IMR-90 (cell line): ENCODE measurements around the gene NANOG. TPM values are rescaled to one million over a fixed set of nuclear protein-coding genes. Genes with fewer than 3 reads are reported as not detected.

ENCODE experiments used
- ATAC-seq: fragments of 200-7000 bp; cut with Tn5 transposase; 2 replicates; pipeline ENCODE4 v1.9.1; 2020; ENCODE audit warnings: low read depth, mild to moderate bottlenecking, moderate library complexity
- BruUV-seq: library from RNA; stranded (reverse); fragments of 400-500 nt; replicated peaks from 2 replicates; lab custom pipeline; 2021; lab: Mats Ljungman, UMichigan
- CTCF ChIA-PET: fragments of 300-600 bp; formaldehyde crosslinking; extraction: SDS; loops from one replicate; lab custom pipeline; 2021; ENCODE audit warnings: antibody characterized with exemption; lab: Yijun Ruan, JAX
- POLR2A ChIA-PET: fragments of 300-600 bp; sonication (Branson Sonifier 250); formaldehyde crosslinking; loops from one replicate; lab custom pipeline; 2022; ENCODE audit warnings: antibody characterized with exemption; ENCODE audit not compliant: unreplicated experiment; lab: Charles Lee
- DNase-seq: peaks from one replicate; pipeline ENCODE4 v3.0.0; 2013
- H2AFZ ChIP-seq: replicated peaks from 2 replicates; pipeline ENCODE3; 2013; ENCODE audit warnings: low read length, mild to moderate bottlenecking; ENCODE audit not compliant: poor library complexity
- H2AK5ac ChIP-seq: 2 replicates; pipeline ENCODE4 v1.6.1; 2013; ENCODE audit warnings: low read depth, low read length, inconsistent platforms
- H2AK9ac ChIP-seq: replicated peaks from 2 replicates; pipeline ENCODE3; 2013; ENCODE audit warnings: mild to moderate bottlenecking, low read depth, low read length, moderate library complexity; ENCODE audit not compliant: poor library complexity
- H2BK120ac ChIP-seq: 2 replicates; pipeline ENCODE4 v1.6.1; 2013; ENCODE audit warnings: low read depth, low read length, inconsistent platforms
- H2BK15ac ChIP-seq: 3 replicates; pipeline ENCODE4 v1.6.1; 2013; ENCODE audit warnings: low read depth, low read length, inconsistent platforms
- H2BK20ac ChIP-seq: 2 replicates; pipeline ENCODE4 v1.6.1; 2013; ENCODE audit warnings: low read depth, mild to moderate bottlenecking, inconsistent platforms, low read length, moderate library complexity
- H2BK5ac ChIP-seq: 2 replicates; pipeline ENCODE4 v1.6.1; 2013; ENCODE audit warnings: mild to moderate bottlenecking, low read depth, low read length, inconsistent platforms; ENCODE audit not compliant: poor library complexity, severe bottlenecking
- H3K14ac ChIP-seq: replicated peaks from 2 replicates; pipeline ENCODE4 v1.6.1; 2013; ENCODE audit warnings: low read depth, low read length, inconsistent platforms
- H3K18ac ChIP-seq: 2 replicates; pipeline ENCODE4 v1.6.1; 2013; ENCODE audit warnings: low read depth, low read length, control low read depth
- H3K23ac ChIP-seq: 2 replicates; pipeline ENCODE4 v1.6.1; 2013; ENCODE audit warnings: low read depth, low read length, inconsistent platforms
- H3K27ac ChIP-seq: 2 replicates; pipeline ENCODE4 v1.5.1; 2013; ENCODE audit warnings: mild to moderate bottlenecking, control low read depth, low read length; ENCODE audit not compliant: insufficient read depth
- H3K27me3 ChIP-seq: 2 replicates; pipeline ENCODE4 v1.6.1; 2013; ENCODE audit warnings: low read length; ENCODE audit not compliant: control insufficient read depth, insufficient read depth
- H3K36me3 ChIP-seq: 2 replicates; pipeline ENCODE4 v1.6.1; 2013; ENCODE audit warnings: low read length, mixed read lengths; ENCODE audit not compliant: control insufficient read depth, insufficient read depth
- H3K4ac ChIP-seq: 2 replicates; pipeline ENCODE4 v1.6.1; 2013; ENCODE audit warnings: low read depth, low read length, inconsistent platforms
- H3K4me1 ChIP-seq: 2 replicates; pipeline ENCODE4 v1.6.1; 2013; ENCODE audit warnings: low read length, mixed read lengths; ENCODE audit not compliant: control insufficient read depth, insufficient read depth
- H3K4me2 ChIP-seq: 2 replicates; pipeline ENCODE4 v1.6.1; 2013; ENCODE audit warnings: low read depth, mild to moderate bottlenecking, control low read depth, low read length, moderate library complexity
- H3K4me3 ChIP-seq: 2 replicates; pipeline ENCODE4 v1.5.1; 2013; ENCODE audit warnings: low read depth, mild to moderate bottlenecking, control low read depth, low read length, moderate library complexity; ENCODE audit not compliant: insufficient read depth
- H3K56ac ChIP-seq: 2 replicates; pipeline ENCODE4 v1.6.1; 2013; ENCODE audit warnings: low read length, inconsistent platforms; ENCODE audit not compliant: insufficient read depth; ENCODE audit errors: extremely low read depth
- H3K79me1 ChIP-seq, 2 experiments: 2 replicates each; pipeline ENCODE4 v1.6.1; 2013; ENCODE audit warnings: low read length in 2 of 2, inconsistent platforms in 1 of 2, low read depth in 1 of 2
- H3K9ac ChIP-seq: 2 replicates; pipeline ENCODE4 v1.6.1; 2013; ENCODE audit warnings: low read depth, low read length, control low read depth
- H3K9me1 ChIP-seq: 2 replicates; pipeline ENCODE4 v1.6.1; 2013; ENCODE audit warnings: low read length, inconsistent platforms; ENCODE audit not compliant: insufficient read depth
- H3K9me3 ChIP-seq: 2 replicates; pipeline ENCODE4 v1.6.1; 2013; ENCODE audit warnings: low read length; ENCODE audit not compliant: control insufficient read depth, insufficient read depth
- H4K20me1 ChIP-seq: 2 replicates; pipeline ENCODE4 v1.6.1; 2013; ENCODE audit warnings: low read length, inconsistent platforms; ENCODE audit not compliant: insufficient read depth
- H4K5ac ChIP-seq: 2 replicates; pipeline ENCODE4 v1.6.1; 2013; ENCODE audit warnings: mild to moderate bottlenecking, low read depth, low read length, control low read depth
- H4K8ac ChIP-seq, 2 experiments: 2 replicates each; pipeline ENCODE4 v1.6.1; 2013; ENCODE audit warnings: low read depth in 2 of 2, low read length in 2 of 2, control low read depth in 1 of 2, inconsistent platforms in 1 of 2
- H4K91ac ChIP-seq: 2 replicates; pipeline ENCODE4 v1.6.1; 2013; ENCODE audit warnings: low read depth, low read length, inconsistent platforms; ENCODE audit not compliant: insufficient read depth
- CEBPB ChIP-seq: IDR thresholded peaks from 2 replicates; pipeline ENCODE4 v1.6.1; 2012; ENCODE audit warnings: low read depth, low read length, improper control_type of control experiment
- CHD1 ChIP-seq: IDR thresholded peaks from 2 replicates; pipeline ENCODE4 v1.6.1; 2012; ENCODE audit warnings: low read depth, low read length, improper control_type of control experiment
- CTCF ChIP-seq: conservative IDR thresholded peaks from 2 replicates; pipeline ENCODE4 v1.5.1; 2012; ENCODE audit warnings: mild to moderate bottlenecking, low read depth, low read length, improper control_type of control experiment
- FOS ChIP-seq: fragments of 150-350 bp; IDR thresholded peaks from 2 replicates; pipeline ENCODE4 v1.6.1; 2016; ENCODE audit warnings: low read depth, low read length
- MAFK ChIP-seq: IDR thresholded peaks from 2 replicates; pipeline ENCODE4 v1.6.1; 2012; ENCODE audit warnings: low read depth, low read length, improper control_type of control experiment
- MAZ ChIP-seq: IDR thresholded peaks from 2 replicates; pipeline ENCODE4 v1.6.1; 2012; ENCODE audit warnings: low read depth, mild to moderate bottlenecking, low read length, improper control_type of control experiment, moderate library complexity, borderline replicate concordance
- NFE2L2 ChIP-seq: fragments of 150-350 bp; IDR thresholded peaks from 2 replicates; pipeline ENCODE4 v1.6.1; 2016; ENCODE audit warnings: low read depth, mild to moderate bottlenecking, low read length
- RCOR1 ChIP-seq: IDR thresholded peaks from 2 replicates; pipeline ENCODE4 v1.6.1; 2012; ENCODE audit warnings: mild to moderate bottlenecking, low read length, improper control_type of control experiment; ENCODE audit not compliant: insufficient replicate concordance
- SMC3 ChIP-seq: fragments of 150-350 bp; IDR thresholded peaks from 2 replicates; pipeline ENCODE4 v1.6.1; 2016; ENCODE audit warnings: low read depth, mild to moderate bottlenecking, antibody characterized with exemption, low read length, moderate library complexity
- WGBS, 2 experiments: methylation state at CpG; one replicate each; pipeline versions ENCODE4 v1.1.5 to v1.1.7; 2013; ENCODE audit warnings: missing lambda C conversion rate in 2 of 2; ENCODE audit not compliant: insufficient read length in 1 of 2; ENCODE audit errors: extremely low coverage in 2 of 2; 5-methylcytosine and 5-hydroxymethylcytosine counted together
- dilution Hi-C: fragments of 300-500 bp; cut with HindIII; formaldehyde crosslinking; loops from one replicate; pipeline ENCODE4 v1.14.3; 2018; ENCODE audit warnings: low sequenced_read_pairs; ENCODE audit not compliant: unreplicated experiment
- in situ Hi-C: fragments of 300-500 bp; cut with MboI; formaldehyde crosslinking; loops from 3 replicates; pipeline ENCODE4 v1.14.3; 2019; ENCODE audit warnings: low sequenced_read_pairs, inconsistent platforms, mixed read lengths
- intact Hi-C: fragments of 100-400 bp; cut with micrococcal nuclease; formaldehyde crosslinking; loops from 2 replicates; pipeline ENCODE4 v1.10.0; 2022
- polyA plus RNA-seq, 3 experiments: library from polyadenylated mRNA; depleted of rRNA; stranded (reverse); fragments of >200 nt; gene quantifications; 2 replicates each; pipeline ENCODE4 v1.2.3, GENCODE V29; 2012; ENCODE audit warnings: low replicate concordance in 1 of 3
- total RNA-seq: library from RNA; depleted of rRNA; stranded (reverse); fragments of >200 nt; gene quantifications from 2 replicates; pipeline ENCODE4 v1.2.3, GENCODE V29; 2012

The NANOG gene
- total and polyA plus RNA-seq, 2 of the 4 experiments (the other 2 are of a cell fraction): not detected

GRCh38 chr12:7835766-7836165, 46.6 kb downstream of the NANOG start:
- no peak overlapping the region for H3K14ac ChIP-seq
- no peak overlapping the region for H2BK15ac ChIP-seq
- no peak overlapping the region for H4K5ac ChIP-seq
- TF ChIP-seq SMC3 (no peak), CEBPB (no peak), CTCF (no peak), FOS (no peak), CHD1 (no peak), NFE2L2 (no peak), MAZ (no peak), RCOR1 (no peak), MAFK (no peak)
- H2AK5ac ChIP-seq: no peak overlapping the region
- no peaks in the 10 kb centered on the region for H3K4me1 ChIP-seq
- no peaks in the 10 kb centered on the region for H3K79me1 ChIP-seq
- H3K27ac ChIP-seq: no peak overlapping the region
- intact Hi-C loops: no loop called here
- BruUV-seq: no TSS peak
- no peaks in the 10 kb centered on the region for H3K9me3 ChIP-seq
- H2AFZ ChIP-seq: no peak overlapping the region
- H2BK120ac ChIP-seq: no peak overlapping the region
- H4K91ac ChIP-seq: no peak overlapping the region
- no peak overlapping the region for H3K18ac ChIP-seq
- no peak overlapping the region for H3K4me3 ChIP-seq
- H4K20me1 ChIP-seq: no peaks in the 10 kb centered on the region
- no peak overlapping the region for H2AK9ac ChIP-seq
- no peaks in the 10 kb centered on the region for H3K9me1 ChIP-seq
- dilution Hi-C loops: no loop called here
- no peak overlapping the region for H3K9ac ChIP-seq
- H3K4ac ChIP-seq: no peak overlapping the region
- no peak overlapping the region for H2BK20ac ChIP-seq
- CTCF ChIA-PET: interaction anchor here (0.6 kb wide), 2 partner anchors 28 to 242 kb away, joined by 4 to 5 read pairs; no protein-coding TSS in a partner anchor
- no peaks in the 10 kb centered on the region for H3K36me3 ChIP-seq
- no peaks in the 10 kb centered on the region for H3K27me3 ChIP-seq
- H3K56ac ChIP-seq: no peak overlapping the region
- WGBS, 2 experiments: no CpG with 5 or more reads among the region's 5 CpGs
- no peak overlapping the region for H3K4me2 ChIP-seq
- no peak overlapping the region for H3K23ac ChIP-seq
- DNase-seq (no peak), ATAC-seq (no peak)
- POLR2A ChIA-PET: no interaction called here
- H2BK5ac ChIP-seq: no peak overlapping the region
- in situ Hi-C loops: no loop called here
- H4K8ac ChIP-seq: no peak overlapping the region
